ENCODE measurements around the gene KLF11. TPM values are rescaled to one million over a fixed set of nuclear protein-coding genes. Genes with fewer than 3 reads are reported as not detected.

The KLF11 gene
- total and polyA plus RNA-seq, 10 donors, result 5.4 to 46.1 (median 30.1) TPM

DNA sequence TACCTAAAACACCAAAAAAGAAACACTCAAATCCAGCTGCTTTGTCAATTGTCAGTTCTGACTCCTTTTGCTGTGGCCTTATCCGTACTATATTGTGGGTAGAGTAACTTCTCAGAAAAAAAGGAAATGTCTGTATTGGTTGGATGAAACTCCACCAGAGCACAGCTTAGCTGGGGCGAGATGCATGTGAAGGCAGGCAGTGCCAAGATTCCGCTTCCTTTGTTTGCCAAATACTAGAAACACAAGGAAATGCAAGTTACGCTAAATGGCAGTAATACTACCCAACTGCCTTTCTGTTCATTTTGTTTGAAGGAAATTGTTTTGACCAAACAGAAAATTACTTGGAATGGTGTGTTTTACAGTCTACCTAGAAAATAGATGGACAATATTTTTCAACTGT is 10.0 kb downstream of the KLF11 start:
- peak; percentile 13 for DNase-seq
- Histone ChIP-seq H3K4me3 (no peak overlapping the region), H3K4me1 (peaks cover 10 to 84% (median 50%) of the 10 kb centered on the region in 6 donors), H3K27me3 (replicated peaks in 1 of 7) (no peaks in the 10 kb centered on the region), H3K36me3 (peaks cover 2 to 76% (median 33%) of the 10 kb centered on the region in 6 donors), H3K9me3 (no peaks in the 10 kb centered on the region), H3K27ac (no peak overlapping the region)
- intact Hi-C loops (cut with DNase I; ENCODE audit: low total_unique reads), result no loop called here
- WGBS, 5 donors, result 51 to 85% (median 59%) methylated on average over 4 of the region's 4 CpGs
- TF ChIP-seq POLR2A (IDR thresholded peaks at IDR 0.05) (no peak), POLR2AphosphoS5 (IDR thresholded peaks at IDR 0.05) (no peak)
- TF ChIP-seq, protein P1, sequence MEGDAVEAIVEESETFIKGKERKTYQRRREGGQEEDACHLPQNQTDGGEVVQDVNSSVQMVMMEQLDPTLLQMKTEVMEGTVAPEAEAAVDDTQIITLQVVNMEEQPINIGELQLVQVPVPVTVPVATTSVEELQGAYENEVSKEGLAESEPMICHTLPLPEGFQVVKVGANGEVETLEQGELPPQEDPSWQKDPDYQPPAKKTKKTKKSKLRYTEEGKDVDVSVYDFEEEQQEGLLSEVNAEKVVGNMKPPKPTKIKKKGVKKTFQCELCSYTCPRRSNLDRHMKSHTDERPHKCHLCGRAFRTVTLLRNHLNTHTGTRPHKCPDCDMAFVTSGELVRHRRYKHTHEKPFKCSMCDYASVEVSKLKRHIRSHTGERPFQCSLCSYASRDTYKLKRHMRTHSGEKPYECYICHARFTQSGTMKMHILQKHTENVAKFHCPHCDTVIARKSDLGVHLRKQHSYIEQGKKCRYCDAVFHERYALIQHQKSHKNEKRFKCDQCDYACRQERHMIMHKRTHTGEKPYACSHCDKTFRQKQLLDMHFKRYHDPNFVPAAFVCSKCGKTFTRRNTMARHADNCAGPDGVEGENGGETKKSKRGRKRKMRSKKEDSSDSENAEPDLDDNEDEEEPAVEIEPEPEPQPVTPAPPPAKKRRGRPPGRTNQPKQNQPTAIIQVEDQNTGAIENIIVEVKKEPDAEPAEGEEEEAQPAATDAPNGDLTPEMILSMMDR (IDR thresholded peaks at IDR 0.05 in 8 of 11, conservative IDR thresholded peaks at IDR 0.05 in 3 of 11), result no peak

DNA sequence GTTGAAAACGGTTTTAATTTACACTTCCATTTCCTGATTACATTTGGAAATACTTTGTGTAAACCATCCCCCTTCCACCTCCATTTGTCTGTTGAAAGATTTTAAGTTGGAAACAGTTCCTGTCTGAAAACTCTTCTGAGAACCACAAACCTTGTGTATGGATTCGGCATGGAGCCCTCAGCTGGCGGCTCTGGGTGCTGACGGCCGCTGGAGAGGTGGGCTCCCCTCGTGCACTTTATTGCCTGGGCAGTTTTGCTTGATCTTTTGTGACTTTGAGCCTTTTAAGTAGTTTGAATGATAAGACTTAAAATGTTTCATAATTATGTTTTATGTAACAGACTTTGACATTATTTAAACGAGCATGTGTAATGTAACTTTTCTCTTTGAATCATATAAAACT is 11.1 kb downstream of the KLF11 start:
- no peaks in the 10 kb centered on the region for H3K9me3 ChIP-seq
- peaks cover 2 to 66% (median 28%) of the 10 kb centered on the region in 6 donors for H3K36me3 ChIP-seq
- H3K4me3 ChIP-seq, result no peak overlapping the region
- H3K4me1 ChIP-seq, result peaks cover 8 to 74% (median 40%) of the 10 kb centered on the region in 6 donors
- intact Hi-C loops (cut with DNase I; ENCODE audit: low total_unique reads), result no loop called here
- H3K27ac ChIP-seq, result no peak overlapping the region
- no peaks in the 10 kb centered on the region for H3K27me3 ChIP-seq (replicated peaks in 1 of 7)
- TF ChIP-seq POLR2A (IDR thresholded peaks at IDR 0.05) (no peak), POLR2AphosphoS5 (IDR thresholded peaks at IDR 0.05) (peak in 1 of 3 donors; percentile 7)
- TF ChIP-seq, protein P1 (IDR thresholded peaks at IDR 0.05 in 8 of 11, conservative IDR thresholded peaks at IDR 0.05 in 3 of 11), result no peak
- peak; percentile 67 for DNase-seq
- 40 to 81% (median 51%) methylated on average over 7 of the region's 7 CpGs for WGBS, 5 donors

DNA sequence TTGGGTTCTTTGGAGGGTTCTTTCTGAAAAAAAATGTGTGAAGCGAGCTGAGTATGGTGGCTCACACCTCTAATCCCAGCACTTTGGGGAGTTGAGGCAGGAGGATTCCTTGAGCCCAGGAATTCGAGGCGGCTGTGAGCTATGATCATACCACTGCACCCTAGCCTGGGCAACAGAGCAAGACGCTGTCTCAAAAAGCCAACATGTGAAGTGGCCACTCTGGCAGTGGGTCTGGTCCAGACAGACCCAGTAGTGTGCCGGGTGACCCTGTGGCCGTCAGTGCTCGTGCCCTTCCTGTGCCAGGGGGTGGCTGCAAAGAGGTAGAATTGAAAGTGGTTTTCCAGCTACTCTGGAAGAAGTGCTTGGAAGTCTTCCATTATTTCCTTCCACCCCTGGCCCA is 11.6 kb downstream of the KLF11 start:
- 75 to 86% (median 80%) methylated on average over 4 to 7 of the region's 7 CpGs for WGBS, 5 donors
- no peak overlapping the region for H3K27ac ChIP-seq

DNA sequence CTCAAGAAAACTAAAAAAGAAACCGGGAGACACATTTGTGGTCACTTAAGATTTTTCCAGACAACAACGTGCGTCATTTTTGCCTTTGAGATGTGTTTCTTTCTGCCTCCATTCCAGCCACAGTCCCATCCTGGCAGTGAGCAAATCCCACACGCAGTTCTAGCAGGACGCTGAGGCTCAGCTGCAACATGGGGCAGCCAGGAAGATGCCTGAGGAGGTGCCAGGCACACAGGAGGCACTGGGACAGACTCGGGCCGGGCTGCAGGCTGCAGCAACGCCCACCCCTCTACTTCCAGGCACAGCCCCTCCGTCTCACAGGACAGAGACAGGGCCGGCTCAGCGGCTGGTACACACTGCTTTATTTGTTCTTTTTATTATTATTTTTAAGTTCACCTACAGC is 13.1 kb downstream of the KLF11 start:
- Histone ChIP-seq H3K27ac (peak overlapping the region in 2 of 8 donors; percentile 1 to 78), H3K36me3 (peaks cover 2 to 48% (median 25%) of the 10 kb centered on the region in 6 donors), H3K9me3 (no peaks in the 10 kb centered on the region), H3K27me3 (replicated peaks in 1 of 7) (no peaks in the 10 kb centered on the region), H3K4me1 (peaks cover 8 to 62% (median 38%) of the 10 kb centered on the region in 6 donors), H3K4me3 (no peak overlapping the region)
- DNase-seq, result peak; percentile 54
- TF ChIP-seq POLR2A (IDR thresholded peaks at IDR 0.05) (no peak), POLR2AphosphoS5 (IDR thresholded peaks at IDR 0.05) (no peak)
- TF ChIP-seq, protein P1 (IDR thresholded peaks at IDR 0.05 in 8 of 11, conservative IDR thresholded peaks at IDR 0.05 in 3 of 11), result no peak
- intact Hi-C loops (cut with DNase I; ENCODE audit: low total_unique reads), result no loop called here
- 69 to 85% (median 81%) methylated on average over 11 of the region's 11 CpGs for WGBS, 5 donors

More for the DNA sequence above, 11.6 kb downstream of the KLF11 start:
- H3K4me3 ChIP-seq, result no peak overlapping the region
- intact Hi-C loops (cut with DNase I; ENCODE audit: low total_unique reads), result no loop called here
- TF ChIP-seq, protein P1 (IDR thresholded peaks at IDR 0.05 in 8 of 11, conservative IDR thresholded peaks at IDR 0.05 in 3 of 11), result no peak
- TF ChIP-seq POLR2AphosphoS5 (IDR thresholded peaks at IDR 0.05) (peak in 1 of 3 donors; percentile 14), POLR2A (IDR thresholded peaks at IDR 0.05) (no peak)
- H3K9me3 ChIP-seq, result no peaks in the 10 kb centered on the region
- H3K36me3 ChIP-seq, result peaks cover 2 to 61% (median 27%) of the 10 kb centered on the region in 6 donors
- no peaks in the 10 kb centered on the region for H3K27me3 ChIP-seq (replicated peaks in 1 of 7)
- peak; percentile 56 for DNase-seq
- peaks cover 8 to 69% (median 38%) of the 10 kb centered on the region in 6 donors for H3K4me1 ChIP-seq
